Aorta (tissue), 5 donors: Measurements from ENCODE around the gene NOC2L. TPM values are rescaled to one million over a fixed set of nuclear protein-coding genes. Genes with fewer than 3 reads are reported as not detected.

ENCODE experiments used
- ATAC-seq: fragments of 200-7000 bp; cut with Tn5 transposase; one replicate; pipeline ENCODE4 v1.9.1; 2022; ENCODE audit warnings: moderate library complexity; ENCODE audit not compliant: low FRiP score
- DNase-seq, 2 donors: peaks; one replicate each; pipeline ENCODE4 v3.0.0-alpha.2; 2020
- H3K27ac ChIP-seq, 2 donors: one replicate each; pipeline ENCODE4 v1.5.1; 2013; ENCODE audit warnings: low read length in 2 of 2, mild to moderate bottlenecking in 2 of 2, moderate library complexity in 2 of 2, control low read depth in 1 of 2, inconsistent platforms in 1 of 2, low read depth in 1 of 2
- H3K27me3 ChIP-seq, 2 donors: one replicate each; pipeline ENCODE4 v1.6.1; 2013; ENCODE audit warnings: control low read depth in 1 of 2, low read length in 1 of 2, mild to moderate bottlenecking in 1 of 2, moderate library complexity in 1 of 2; ENCODE audit not compliant: insufficient read depth in 2 of 2, control insufficient read depth in 1 of 2
- H3K36me3 ChIP-seq, 2 donors: one replicate each; pipeline ENCODE4 v1.6.1; 2013; ENCODE audit warnings: control low read depth in 1 of 2, low read length in 1 of 2, mild to moderate bottlenecking in 1 of 2; ENCODE audit not compliant: insufficient read depth in 2 of 2, control insufficient read depth in 1 of 2
- H3K4me1 ChIP-seq, 2 donors: one replicate each; pipeline ENCODE4 v1.6.1; 2013; ENCODE audit warnings: low read length in 2 of 2, control low read depth in 1 of 2, mild to moderate bottlenecking in 1 of 2, moderate library complexity in 1 of 2; ENCODE audit not compliant: insufficient read depth in 2 of 2, control insufficient read depth in 1 of 2
- H3K4me3 ChIP-seq, 2 donors: one replicate each; pipeline ENCODE4 v1.5.1; 2013; ENCODE audit warnings: low read length in 2 of 2, control low read depth in 1 of 2, mild to moderate bottlenecking in 1 of 2
- H3K9me3 ChIP-seq: one replicate; pipeline ENCODE4 v1.6.1; 2013; ENCODE audit warnings: mild to moderate bottlenecking, low read length; ENCODE audit not compliant: control insufficient read depth
- WGBS, 2 donors: extraction: QIAGEN DNeasy Blood & Tissue Kit; methylation state at CpG; one replicate each; pipeline ENCODE4 v1.1.7; 2013; 5-methylcytosine and 5-hydroxymethylcytosine counted together
- intact Hi-C, 2 donors: fragments of 100-400 bp; cut with DNase I; formaldehyde crosslinking; loops; one replicate each; pipeline versions ENCODE4 v1.14.2 to v1.15.0; 2022
- polyA plus RNA-seq, 2 donors: library from polyadenylated mRNA; stranded (reverse); fragments of 200-250 nt; gene quantifications; one replicate each; pipeline ENCODE4 v1.2.3, GENCODE V29; 2013
- total RNA-seq, 2 donors: library from RNA; stranded (reverse); fragmentation: NEBNext Ultra II Directional; extraction: Animal tissue kit (Norgen Biotek cat#: 25700); gene quantifications; one replicate each; pipeline ENCODE4 v1.2.1, GENCODE V29; 2021
- donor health status: healthy with polysubstance abuse.
- donor health status: Bipolar disorder and iron deficiency.
- donor health status: DM: no; HTN: no; CAD: no.
- donor health status: DM: no; HTN: no; CAD: no.
- donor health status: DM: yes; HTN: yes; CAD: no.

The NOC2L gene
- total and polyA plus RNA-seq, 4 donors = 17.3 to 55.5 (median 38.6) TPM

DNA sequence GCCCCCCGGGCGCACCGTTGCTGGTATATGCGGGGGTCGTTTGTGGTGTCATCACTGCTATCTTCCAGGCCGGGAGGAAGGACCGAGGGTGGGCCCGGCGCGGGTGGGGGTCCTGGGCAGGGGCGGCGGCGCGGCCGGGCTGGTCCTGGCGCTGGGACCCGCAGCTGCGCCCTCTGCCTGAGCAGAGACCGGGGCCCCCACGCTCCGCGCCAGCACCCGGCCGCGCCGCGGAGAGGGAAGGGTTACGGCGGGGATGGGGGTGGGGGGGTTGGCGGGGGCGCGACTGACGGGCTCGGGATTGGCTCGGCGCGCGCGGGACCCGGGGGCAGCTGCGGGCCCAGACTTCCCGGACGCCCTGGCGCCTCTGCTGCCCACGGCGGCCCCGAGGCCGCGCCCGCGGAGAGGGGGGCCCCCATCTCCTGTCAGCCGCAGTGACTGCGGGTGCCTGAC is 49.2 kb downstream of the NOC2L start:
- H3K4me1 ChIP-seq = no peaks in the 10 kb centered on the region
- H3K36me3 ChIP-seq = no peaks in the 10 kb centered on the region
- H3K27me3 ChIP-seq = no peaks in the 10 kb centered on the region
- DNase-seq (peak; percentile 18 to 73), ATAC-seq (no peak)
- H3K4me3 ChIP-seq = no peak overlapping the region
- 5 to 7% methylated on average over 33 to 53 of the region's 53 CpGs for WGBS, 2 donors
- intact Hi-C loops = loop anchor here (5.0 to 10.0 kb wide), 3 partner anchors 32 to 155 kb away; partner anchors contain the start of gene NOC2L (in 1 of the 2)
- no peaks in the 10 kb centered on the region for H3K9me3 ChIP-seq
- no peak overlapping the region for H3K27ac ChIP-seq

DNA sequence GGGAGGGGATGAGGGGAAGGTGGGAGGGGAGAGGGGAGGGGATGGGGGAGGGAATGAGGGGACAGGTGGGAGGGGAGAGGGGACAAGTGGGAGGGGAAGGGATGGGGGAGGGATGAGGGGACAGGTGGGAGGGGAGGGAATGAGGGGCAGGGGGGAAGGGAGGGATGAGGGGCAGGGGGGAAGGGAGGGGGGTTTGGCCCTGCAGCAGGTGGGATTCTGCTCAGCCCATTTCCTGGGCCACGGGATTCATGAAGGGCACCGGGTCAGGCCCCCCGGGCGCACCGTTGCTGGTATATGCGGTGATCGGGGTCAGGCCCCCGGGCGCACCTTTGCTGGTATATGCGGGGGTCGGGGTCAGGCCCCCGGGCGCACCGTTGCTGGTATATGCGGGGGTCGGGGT is 50.4 kb downstream of the NOC2L start:
- H3K27ac ChIP-seq = no peak overlapping the region
- ATAC-seq (no peak), DNase-seq (peak in 1 of 2 donors; percentile 22)
- no peaks in the 10 kb centered on the region for H3K27me3 ChIP-seq
- no peak overlapping the region for H3K4me3 ChIP-seq
- 80 to 85% methylated on average over 10 to 16 of the region's 16 CpGs for WGBS, 2 donors
- no peaks in the 10 kb centered on the region for H3K4me1 ChIP-seq
- intact Hi-C loops = loop anchor here (5.0 to 10.0 kb wide), 3 partner anchors 34 to 156 kb away; partner anchors contain the start of gene NOC2L (in 1 of the 2)
- no peaks in the 10 kb centered on the region for H3K36me3 ChIP-seq
- H3K9me3 ChIP-seq = no peaks in the 10 kb centered on the region

DNA sequence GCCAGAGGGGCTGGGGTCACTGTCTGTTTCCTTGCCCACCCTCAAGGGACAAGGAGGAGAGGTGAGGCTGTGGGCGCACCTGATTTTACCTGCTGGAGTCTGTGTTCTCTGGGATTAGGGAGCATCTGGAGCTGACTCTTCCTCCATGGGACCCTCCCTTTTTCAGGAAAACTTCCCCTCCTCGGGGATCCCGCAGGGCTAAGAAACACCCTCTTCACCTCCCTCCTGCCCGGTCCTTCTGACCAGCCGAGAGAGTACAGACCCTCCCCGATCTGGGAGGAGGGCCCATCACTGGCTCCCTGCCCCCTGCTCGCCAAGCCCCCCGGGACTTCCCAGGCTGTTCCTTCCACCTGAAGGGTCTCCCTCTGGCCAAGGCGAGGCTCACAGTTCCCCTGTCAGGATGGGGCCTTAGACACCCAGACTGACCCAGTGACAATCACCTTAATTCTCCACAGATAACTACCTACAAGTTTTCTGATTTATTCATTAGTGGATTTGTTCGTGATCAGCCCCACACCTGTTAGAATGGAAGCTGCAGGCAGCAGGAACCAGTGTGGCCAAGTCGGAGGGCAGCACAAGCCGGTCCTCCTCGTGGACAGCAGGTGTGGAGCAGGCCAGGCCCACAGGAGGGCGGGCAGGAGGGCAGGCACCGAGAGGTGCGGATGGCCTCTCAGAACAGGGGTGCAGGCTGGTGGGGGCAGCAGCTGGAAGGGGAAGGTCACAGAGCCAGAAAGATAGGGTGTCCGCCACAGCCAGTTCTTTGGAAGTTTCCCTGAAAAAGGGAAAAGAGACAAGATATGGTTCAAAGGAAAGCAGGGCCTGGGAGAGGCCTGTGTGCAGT is 51.2 kb downstream of the NOC2L start:
- 88 to 89% methylated on average over 17 of the region's 17 CpGs for WGBS, 2 donors
- Histone ChIP-seq H3K4me3 (no peak overlapping the region), H3K4me1 (no peaks in the 10 kb centered on the region), H3K27me3 (no peaks in the 10 kb centered on the region), H3K27ac (no peak overlapping the region), H3K9me3 (no peaks in the 10 kb centered on the region), H3K36me3 (no peaks in the 10 kb centered on the region)
- intact Hi-C loops = loop anchor here (5.0 to 10.0 kb wide), 3 partner anchors 34 to 157 kb away; partner anchors contain the start of gene NOC2L (in 1 of the 2)
- DNase-seq = peak; percentile 47 to 63
- no peak for ATAC-seq

DNA sequence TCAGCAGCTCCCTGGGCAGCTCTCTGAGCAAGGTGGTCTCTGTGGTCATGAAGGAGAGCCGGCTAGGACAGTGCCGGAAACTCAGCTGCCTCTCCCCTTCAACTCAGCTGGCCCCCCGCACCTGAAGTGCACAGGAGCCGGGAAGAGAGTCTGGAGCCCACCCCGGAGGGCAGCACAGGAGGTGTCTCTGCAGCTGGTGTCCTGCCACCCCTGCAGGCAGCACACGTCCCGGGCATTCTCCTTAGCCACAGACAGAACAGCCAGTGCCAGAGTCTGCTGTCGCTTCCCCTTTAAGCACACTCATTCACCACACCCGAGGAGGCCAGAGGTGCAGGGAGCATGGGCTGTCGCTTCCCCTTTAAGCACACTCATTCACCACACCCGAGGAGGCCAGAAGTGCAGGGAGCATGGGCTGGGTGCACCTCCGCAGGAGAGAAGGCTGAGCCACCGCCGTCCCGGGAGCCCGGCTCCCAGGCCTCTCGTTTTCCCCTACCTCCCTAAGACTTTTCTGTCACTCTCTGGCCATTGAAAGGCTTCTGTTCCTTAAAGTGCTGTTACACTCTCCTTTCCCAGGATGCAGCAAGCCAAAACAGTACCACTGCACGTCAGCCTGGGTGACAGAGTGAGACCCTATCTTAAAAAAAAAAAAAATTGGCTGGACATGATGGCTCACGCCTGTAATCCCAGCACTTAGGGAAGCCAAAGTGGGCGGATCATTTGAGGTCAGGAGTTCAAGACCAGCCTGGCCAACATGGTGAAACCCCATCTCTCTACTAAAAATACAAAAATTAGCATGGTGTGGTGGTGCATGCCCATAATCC is 52.2 kb downstream of the NOC2L start:
- no peaks in the 10 kb centered on the region for H3K36me3 ChIP-seq
- WGBS, 2 donors = 29 to 58% methylated on average over 20 of the region's 20 CpGs
- H3K27me3 ChIP-seq = no peaks in the 10 kb centered on the region
- H3K27ac ChIP-seq = no peak overlapping the region
- ATAC-seq (no peak), DNase-seq (peak; percentile 76 to 79)
- no peaks in the 10 kb centered on the region for H3K9me3 ChIP-seq
- no peak overlapping the region for H3K4me3 ChIP-seq
- no peaks in the 10 kb centered on the region for H3K4me1 ChIP-seq
- intact Hi-C loops = loop anchor here (5.0 to 10.0 kb wide), 3 partner anchors 35 to 158 kb away; partner anchors contain the start of gene NOC2L (in 1 of the 2)

DNA sequence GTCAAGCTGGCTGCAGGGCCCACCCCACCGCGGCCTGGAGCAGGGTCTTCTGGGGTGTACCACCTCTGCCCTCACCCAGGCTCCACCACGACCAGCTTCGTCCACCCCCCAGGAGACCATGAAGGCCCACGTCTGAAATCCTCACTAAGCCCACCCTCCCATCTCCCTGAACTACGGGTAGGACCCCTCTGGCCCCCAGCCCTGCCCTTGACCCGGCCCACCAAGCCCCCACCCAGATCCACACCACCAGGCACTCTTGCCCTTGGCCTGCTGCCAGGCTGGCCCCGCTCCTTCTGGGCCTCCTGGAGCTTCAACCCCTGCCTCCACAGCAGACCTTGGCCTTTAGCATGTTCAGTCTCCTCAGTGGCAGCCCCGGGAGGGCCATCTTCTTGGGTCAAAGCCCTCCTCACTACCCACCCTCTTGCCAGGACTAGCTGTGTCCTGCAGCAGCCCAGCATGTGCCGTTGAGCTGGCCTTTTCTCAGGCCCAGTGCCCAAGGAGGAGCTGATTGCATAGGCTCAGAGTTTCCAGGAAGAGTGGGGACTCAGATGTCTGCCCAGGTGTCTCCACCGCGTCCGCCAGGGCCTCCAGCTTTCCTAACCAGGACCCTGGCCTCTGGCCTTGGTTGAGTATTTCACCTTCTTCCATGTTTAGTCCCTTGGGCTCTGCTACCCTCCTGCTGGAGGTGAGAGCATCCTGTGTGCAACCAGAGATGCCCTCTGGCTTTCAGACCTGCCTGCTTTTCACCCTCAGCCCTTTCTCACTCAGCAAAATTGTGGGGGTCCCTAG is 53.1 kb downstream of the NOC2L start:
- H3K4me1 ChIP-seq = no peaks in the 10 kb centered on the region
- no peaks in the 10 kb centered on the region for H3K27me3 ChIP-seq
- no peaks in the 10 kb centered on the region for H3K36me3 ChIP-seq
- intact Hi-C loops = loop anchor here (5.0 to 10.0 kb wide), 3 partner anchors 36 to 159 kb away; partner anchors contain the start of gene NOC2L (in 1 of the 2)
- no peak overlapping the region for H3K27ac ChIP-seq
- no peak overlapping the region for H3K4me3 ChIP-seq
- no peak for ATAC-seq
- 70% methylated on average over 13 of the region's 13 CpGs for WGBS, 2 donors
- peak; percentile 52 to 76 for DNase-seq
- H3K9me3 ChIP-seq = no peaks in the 10 kb centered on the region

DNA sequence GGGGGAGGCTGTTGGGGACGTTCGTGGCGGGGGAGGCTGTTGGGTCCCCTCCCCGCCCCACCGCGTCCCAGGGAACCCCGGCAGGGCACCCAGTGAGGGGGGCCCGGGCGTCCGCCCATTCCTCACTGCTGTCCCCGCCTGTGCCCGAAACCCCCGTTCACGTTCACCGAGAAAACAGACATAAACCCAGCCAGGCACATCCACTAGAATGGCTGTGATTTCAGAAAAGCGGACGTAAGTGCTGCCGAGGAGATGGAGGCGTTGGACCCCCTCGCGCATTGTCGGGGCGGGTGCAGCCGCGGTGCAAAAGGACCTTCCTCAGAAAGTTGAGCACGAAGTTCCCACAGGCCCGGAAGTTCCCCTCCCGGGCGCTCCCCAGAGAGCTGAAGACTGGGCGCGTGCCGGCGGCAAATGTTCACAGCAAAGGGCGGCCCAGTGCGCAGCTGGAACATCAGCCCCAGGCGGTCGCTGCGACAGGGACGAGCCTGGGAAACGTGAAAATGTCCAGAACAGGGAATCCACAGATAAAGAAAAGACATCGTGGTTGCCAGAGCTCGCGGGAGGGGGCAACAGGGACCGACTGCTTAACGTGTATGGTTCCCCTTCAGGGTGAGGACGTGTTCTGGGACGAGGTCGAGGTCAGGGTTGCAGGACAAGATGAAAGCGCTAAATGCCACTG is 53.8 kb downstream of the NOC2L start:
- H3K27ac ChIP-seq = no peak overlapping the region
- no peaks in the 10 kb centered on the region for H3K27me3 ChIP-seq
- DNase-seq (peak; percentile 79 to 88), ATAC-seq (peak; percentile 76)
- H3K9me3 ChIP-seq = no peaks in the 10 kb centered on the region
- no peak overlapping the region for H3K4me3 ChIP-seq
- WGBS, 2 donors = 6 to 7% methylated on average over 43 to 49 of the region's 49 CpGs
- intact Hi-C loops = loop anchor here (5.0 to 10.0 kb wide), 3 partner anchors 37 to 160 kb away; partner anchors contain the start of gene NOC2L (in 1 of the 2)
- H3K36me3 ChIP-seq = no peaks in the 10 kb centered on the region
- H3K4me1 ChIP-seq = no peaks in the 10 kb centered on the region

DNA sequence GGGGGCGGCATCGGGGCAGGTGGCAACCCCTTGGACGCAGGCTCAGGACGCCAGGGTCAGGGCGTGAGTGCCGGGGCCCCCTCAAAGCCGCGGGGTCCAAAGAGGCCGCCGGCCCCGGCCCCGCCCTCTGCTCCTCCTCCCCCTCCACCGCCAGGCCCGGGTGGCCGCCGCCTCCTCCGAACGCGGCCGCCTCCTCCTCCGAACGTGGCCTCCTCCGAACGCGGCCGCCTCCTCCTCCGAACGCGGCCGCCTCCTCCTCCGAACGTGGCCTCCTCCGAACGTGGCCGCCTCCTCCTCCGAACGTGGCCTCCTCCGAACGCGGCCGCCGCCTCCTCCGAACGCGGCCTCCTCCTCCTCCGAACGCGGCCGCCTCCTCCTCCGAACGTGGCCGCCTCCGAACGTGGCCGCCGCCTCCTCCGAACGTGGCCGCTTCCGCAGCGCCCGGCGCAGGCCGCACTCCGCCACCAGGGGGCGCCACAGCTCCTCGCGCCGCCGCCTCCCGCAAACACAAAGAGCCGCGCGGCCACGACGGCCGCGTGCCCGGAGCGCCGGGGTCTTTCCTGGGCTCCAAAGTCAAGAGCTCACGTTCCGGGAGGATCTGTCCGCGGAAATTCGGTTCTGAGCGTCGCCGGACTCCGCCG is 54.6 kb downstream of the NOC2L start:
- peak; percentile 85 to 95 for DNase-seq
- peak; percentile 92 for ATAC-seq
- Histone ChIP-seq H3K4me1 (no peaks in the 10 kb centered on the region), H3K36me3 (no peaks in the 10 kb centered on the region), H3K9me3 (no peaks in the 10 kb centered on the region), H3K27ac (no peak overlapping the region), H3K4me3 (peak overlapping the region in 1 of 2 donors; percentile 1), H3K27me3 (no peaks in the 10 kb centered on the region)
- 4 to 7% methylated on average over 57 to 91 of the region's 91 CpGs for WGBS, 2 donors
- intact Hi-C loops = loop anchor here (5.0 to 10.0 kb wide), 3 partner anchors 50 to 160 kb away; partner anchors contain the start of gene NOC2L (in 2 of the 2)
